Medulla oblongata (tissue), 1 donor: ENCODE data around the gene FEM1C.

Experiments used
- DNase-seq: peaks from one replicate; pipeline ENCODE4 v3.0.0-alpha.2; 2015; ENCODE audit errors: extremely low spot score

Gene FEM1C

DNA sequence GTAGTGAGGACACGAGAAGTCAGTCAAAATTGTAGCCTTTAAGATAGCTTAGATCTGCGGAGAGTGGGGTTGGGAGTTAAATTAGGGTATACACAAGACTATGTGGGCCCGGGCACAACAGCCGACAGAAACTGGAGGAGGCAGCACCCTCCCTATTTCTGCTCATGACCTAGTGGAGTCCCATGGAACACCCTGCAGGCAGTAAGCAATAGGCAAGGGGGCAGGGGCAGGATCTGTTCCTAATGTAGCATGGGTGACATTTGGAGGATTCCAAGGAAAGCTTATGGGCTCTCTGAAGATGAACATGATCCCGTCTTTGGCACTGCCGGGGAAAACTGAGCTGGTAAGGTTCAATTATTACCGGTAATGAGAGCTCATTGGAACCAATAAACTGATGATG, 67.0 kb downstream of the FEM1C start:
- no peak for DNase-seq

DNA sequence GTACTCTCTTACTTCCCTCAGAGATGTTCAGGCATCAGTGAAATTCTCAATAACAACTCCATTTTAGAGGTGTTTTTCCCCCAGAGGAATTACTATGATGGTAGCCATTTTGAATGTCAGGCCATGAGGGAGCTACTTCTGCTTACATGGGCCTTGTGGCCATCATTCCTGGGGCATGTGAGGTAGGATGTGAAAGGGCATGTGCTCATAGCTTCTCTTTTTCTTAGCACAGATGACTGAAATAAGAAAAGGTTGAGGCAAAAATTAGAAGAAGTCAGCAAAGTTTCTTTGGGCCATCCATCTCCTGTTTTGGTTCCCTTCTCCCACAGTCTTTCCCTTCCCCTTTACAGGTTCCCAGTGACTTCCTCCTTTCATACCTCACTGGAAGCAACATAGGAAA, 68.8 kb downstream of the FEM1C start:
- DNase-seq = no peak

DNA sequence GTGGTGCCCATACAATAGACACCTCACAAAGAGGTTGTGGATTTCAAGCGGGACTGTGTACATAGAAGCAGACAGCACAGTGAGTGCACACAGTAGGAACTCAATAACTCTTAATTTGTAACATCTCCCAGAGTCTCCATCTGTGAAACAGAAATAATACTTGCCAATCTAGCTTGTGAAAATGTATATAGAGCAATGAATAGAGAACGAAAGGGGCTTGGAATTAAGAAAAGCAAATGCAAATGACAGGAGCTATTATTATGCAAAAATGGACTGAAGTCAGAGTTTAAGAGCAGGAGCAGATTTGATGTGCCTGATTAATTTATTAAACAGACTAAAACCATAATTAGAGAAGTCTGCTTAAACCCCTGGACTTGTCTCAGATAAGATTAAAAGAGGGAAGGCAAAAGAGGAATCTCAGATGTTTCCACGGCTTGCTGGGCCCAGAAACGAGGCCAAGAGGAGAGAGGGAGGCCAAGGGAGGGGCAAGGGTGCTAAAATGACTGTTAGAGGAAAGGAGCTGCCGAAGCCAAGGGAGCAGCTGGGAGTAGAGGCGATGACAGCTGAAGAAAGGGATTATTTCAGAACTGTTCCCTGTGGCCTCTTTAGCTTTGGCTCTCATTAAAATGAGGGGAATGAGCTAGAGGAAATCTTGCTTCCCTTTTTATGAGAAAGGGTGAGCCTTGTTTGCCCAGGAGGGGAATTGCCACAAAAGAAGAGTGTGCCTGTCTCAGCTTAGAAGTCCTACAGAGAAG, 72.1 kb downstream of the FEM1C start:
- DNase-seq = peak; percentile 11

DNA sequence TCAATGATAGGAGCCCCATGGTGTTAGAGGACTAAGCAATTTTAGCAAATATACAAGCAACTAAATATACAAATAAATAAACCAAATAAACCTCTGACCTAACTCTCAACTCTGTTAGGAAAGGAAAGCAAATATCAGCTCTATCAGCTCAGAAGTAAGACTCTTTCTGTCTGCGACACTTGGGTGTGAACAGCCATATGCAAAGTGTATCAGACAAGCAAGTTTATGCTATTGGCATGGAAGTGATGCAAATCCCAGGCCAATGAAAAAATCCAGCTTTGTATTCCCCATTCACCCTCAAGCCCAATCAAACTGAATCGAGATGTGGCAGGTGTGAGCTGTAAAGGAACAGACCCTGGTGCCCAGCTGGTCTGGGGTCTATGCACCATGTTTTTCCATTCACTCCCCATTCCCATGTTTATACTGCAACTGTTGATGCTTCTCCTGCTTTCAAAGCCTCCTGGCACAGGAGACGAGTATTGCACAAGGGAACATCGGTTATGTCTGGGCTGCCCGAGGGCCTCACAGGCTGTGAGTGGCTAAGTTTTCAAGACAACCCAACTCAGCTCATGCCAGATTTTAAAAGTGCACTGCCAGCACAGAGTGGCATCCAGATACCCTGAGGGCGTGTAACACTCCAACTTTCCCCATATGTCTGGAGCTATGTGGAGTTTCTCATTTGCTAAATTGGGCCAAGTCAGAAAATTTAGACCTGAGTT, 73.1 kb downstream of the FEM1C start:
- DNase-seq = peak; percentile 14

DNA sequence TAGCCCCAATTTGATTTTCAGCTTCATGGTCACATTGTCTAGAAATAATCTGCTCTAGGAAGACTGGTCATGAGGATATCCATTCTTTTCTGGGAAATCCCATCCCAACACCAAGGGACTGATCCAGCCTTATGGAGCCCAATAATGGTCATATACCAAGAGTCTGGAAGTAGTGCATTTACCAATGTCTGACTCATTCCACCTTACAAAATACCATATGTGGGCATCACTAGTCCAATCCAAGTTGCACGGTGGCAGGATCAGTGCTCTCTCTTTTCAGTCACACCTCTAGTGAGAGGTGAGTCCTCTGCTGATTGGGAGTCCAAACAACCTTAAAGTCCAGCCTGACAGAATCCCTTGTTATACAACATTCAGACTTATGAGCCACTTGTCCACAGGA, 73.7 kb downstream of the FEM1C start:
- no peak for DNase-seq
